K562 (cell line): ENCODE results near the gene CYSRT1. TPM values are rescaled to one million over a fixed set of nuclear protein-coding genes. Genes with fewer than 3 reads are reported as not detected.
A peak's percentile ranks its signal among the peaks of the same experiment; 100 is the strongest.

ENCODE experiments used
- ARID2 ChIP-seq: fragments of 450-650 bp; IDR thresholded peaks from 2 replicates; pipeline ENCODE4 v1.6.1; 2017; ENCODE audit warnings: antibody characterized with exemption, mild to moderate bottlenecking
- BMI1 ChIP-seq: fragments of 150-350 bp; IDR thresholded peaks from 2 replicates; pipeline ENCODE4 v1.6.1; 2014; ENCODE audit warnings: low read length
- CBFA2T3 ChIP-seq: fragments of 450-650 bp; IDR thresholded peaks from 2 replicates; pipeline ENCODE4 v1.6.1; 2017
- CGGBP1 ChIP-seq: fragments of 250-450 bp; sonication (Bioruptor Pico); IDR thresholded peaks from 2 replicates; pipeline ENCODE4 v1.9.0; 2021; ENCODE audit warnings: mild to moderate bottlenecking
- EZH2 ChIP-seq: IDR thresholded peaks from 2 replicates; pipeline ENCODE4 v1.6.1; 2012; ENCODE audit warnings: low read depth, mild to moderate bottlenecking, inconsistent platforms, low read length, borderline replicate concordance
- HNRNPLL ChIP-seq: fragments of 200-400 bp; formaldehyde crosslinking; IDR thresholded peaks from 2 replicates; pipeline ENCODE4 v1.6.1; 2017; ENCODE audit warnings: low read length, low read depth, mild to moderate bottlenecking; ENCODE audit not compliant: poor library complexity, severe bottlenecking
- MLLT1 ChIP-seq, 2 experiments: fragments of 450-650 bp; IDR thresholded peaks; 2 replicates each; pipeline ENCODE4 v1.6.1; 2016
- MXD1 ChIP-seq: fragments of 250-450 bp; sonication (Bioruptor Pico); IDR thresholded peaks from 2 replicates; pipeline ENCODE4 v1.8.0; 2021; ENCODE audit warnings: borderline replicate concordance, mild to moderate bottlenecking, moderate library complexity; ENCODE audit not compliant: poor library complexity, severe bottlenecking
- NELFE ChIP-seq: IDR thresholded peaks from 2 replicates; pipeline ENCODE4 v1.6.1; 2011; ENCODE audit warnings: mild to moderate bottlenecking; ENCODE audit not compliant: insufficient read depth, insufficient read length
- NR2C1 ChIP-seq, 2 experiments: fragments of 450-650 bp; IDR thresholded peaks; 2 replicates each; pipeline ENCODE4 v1.6.1; 2017; ENCODE audit warnings: mild to moderate bottlenecking in 2 of 2, antibody characterized with exemption in 1 of 2, inconsistent platforms in 1 of 2, missing compliant biosample characterization in 1 of 2, missing genetic modification characterization in 1 of 2
- POLR2AphosphoS5 ChIP-seq: IDR thresholded peaks from 2 replicates; pipeline ENCODE4 v1.6.1; 2011; ENCODE audit warnings: mild to moderate bottlenecking, low read depth, low read length, moderate library complexity; ENCODE audit not compliant: control insufficient read depth, insufficient read depth
- RBM15 ChIP-seq: fragments of 200-400 bp; formaldehyde crosslinking; IDR thresholded peaks from 2 replicates; pipeline ENCODE4 v1.6.1; 2018; ENCODE audit warnings: mild to moderate bottlenecking, low read length, moderate library complexity; ENCODE audit not compliant: insufficient read depth
- SIX5 ChIP-seq, 2 experiments: IDR thresholded peaks; 2 replicates each; pipeline ENCODE4 v1.6.1; 2011; ENCODE audit warnings: low read length in 2 of 2, borderline replicate concordance in 1 of 2, low read depth in 1 of 2, mild to moderate bottlenecking in 1 of 2, moderate library complexity in 1 of 2; ENCODE audit not compliant: insufficient read depth in 1 of 2
- TEAD4 ChIP-seq, 2 experiments: sonication (generic) in 1 of 2; formaldehyde crosslinking in 1 of 2; IDR thresholded peaks; 2 replicates each; pipeline versions ENCODE4 v1.6.1 to v1.8.0; 2012 to 2022; ENCODE audit warnings: borderline replicate concordance in 1 of 2, inconsistent platforms in 1 of 2, low read length in 1 of 2, mild to moderate bottlenecking in 1 of 2, missing genetic modification reagents in 1 of 2
- THRA ChIP-seq: fragments of 450-650 bp; IDR thresholded peaks from 2 replicates; pipeline ENCODE4 v1.6.1; 2017; ENCODE audit warnings: mild to moderate bottlenecking, moderate library complexity
- TRIM25 ChIP-seq: fragments of 450-650 bp; IDR thresholded peaks from 2 replicates; pipeline ENCODE4 v1.7.0; 2016; ENCODE audit warnings: borderline replicate concordance
- ZNF124 ChIP-seq: sonication (generic); formaldehyde crosslinking; IDR thresholded peaks from 2 replicates; pipeline ENCODE4 v1.8.1; 2022; ENCODE audit warnings: missing genetic modification reagents
- ZNF449 ChIP-seq: fragments of 250-450 bp; sonication (Bioruptor Pico); IDR thresholded peaks from 2 replicates; pipeline ENCODE4 v1.8.0; 2022; ENCODE audit warnings: moderate library complexity, mild to moderate bottlenecking, inconsistent platforms
- polyA plus RNA-seq, 8 experiments: library from polyadenylated mRNA; depleted of rRNA in 4 of 8; stranded (reverse) in 5 of 8; unstranded in 3 of 8; fragments of >200 nt; fragmentation: Nextera tagmentation in 2 of 8; fragmentation: Illumina TruSeq in 1 of 8; extraction: Ambion mirVana in 2 of 8; extraction: Trizol in 1 of 8; gene quantifications; 2 replicates each; pipeline versions ENCODE4 v1.2.1 to v1.2.3, GENCODE V29; 2011 to 2014; ENCODE audit warnings: inconsistent platforms in 1 of 8, missing spikeins in 1 of 8
- total RNA-seq, 7 experiments: library from RNA; depleted of rRNA in 6 of 7; stranded (reverse); fragments of >200 nt in 6 of 7; fragmentation: Illumina TruSeq in 2 of 7; extraction: Trizol in 2 of 7; gene quantifications; 2 replicates each; pipeline versions ENCODE4 v1.2.1 to v1.2.3, GENCODE V29; 2011 to 2021; ENCODE audit warnings: low replicate concordance in 1 of 7

CYSRT1 gene
- total and polyA plus RNA-seq, 9 of the 15 experiments (the other 6 are each of a cell fraction or from before 2014, with no cell fraction given) = 0.04 to 1.4 (median 0.42) TPM; not detected in 3

GRCh38 chr9:137188490-137189296 is 36.3 kb upstream of the CYSRT1 start, which contains the start of the genes ANAPC2 and SSNA1 (continued):
- TF ChIP-seq MXD1 (CRISPR knock-in tag) (peak; percentile 35), ZNF124 (0 out of 2 replicates have a peak, but pooled peaks have one; percentile 19), POLR2AphosphoS5 (peak; percentile 83), RBM15 (no peak), CGGBP1 (peak; percentile 35; the same call in 1 of the 2 replicates), ARID2 (no peak), TEAD4 (IDR thresholded peaks at IDR 0.05; ENCODE audit: low read length) (0 out of 2 replicates have a peak, but pooled peaks have one; percentile 29), TEAD4 (CRISPR knock-in tag; IDR thresholded peaks at IDR 0.05; ENCODE audit: borderline replicate concordance) (no peak), EZH2 (no peak), TRIM25 (no peak), NELFE (no peak), THRA (no peak), CBFA2T3 (peak; percentile 19; the same call in 1 of the 2 replicates), SIX5 (IDR thresholded peaks at IDR 0.05; ENCODE audit: borderline replicate concordance in 1 of 2, insufficient read depth in 1 of 2, low read depth in 1 of 2, low read length in 2 of 2) (peak; percentile 59 to 67; a peak in 3 of 4 replicates), HNRNPLL (peak; percentile 74), MLLT1 (IDR thresholded peaks at IDR 0.05) (peak; percentile 49 to 99; a peak in 2 of 4 replicates), ZNF449 (CRISPR knock-in tag) (no peak), BMI1 (no peak), NR2C1 (IDR thresholded peaks at IDR 0.05) (no peak), NR2C1 (tag; IDR thresholded peaks at IDR 0.05) (peak; percentile 26; the same call in 1 of the 2 replicates)
